Measurements from ENCODE around the gene SARS1. TPM values are rescaled to one million over a fixed set of nuclear protein-coding genes. Genes with fewer than 3 reads are reported as not detected.

The SARS1 gene
- total RNA-seq, 1 donor from 2014 or later, result 364 TPM

- Mint-ChIP-seq H3K4me3 (ENCODE audit: unreplicated experiment) (no peak overlapping the region), H3K27me3 (ENCODE audit: unreplicated experiment) (no peaks in the 10 kb centered on the region), H3K27ac (ENCODE audit: unreplicated experiment) (no peak overlapping the region), H3K9me3 (ENCODE audit: unreplicated experiment) (no peaks in the 10 kb centered on the region), H3K4me1 (ENCODE audit: unreplicated experiment) (peaks cover 24% of the 10 kb centered on the region), H3K36me3 (ENCODE audit: unreplicated experiment) (peaks cover 2% of the 10 kb centered on the region)
- no peak for DNase-seq (ENCODE audit: extremely low spot score, unreplicated experiment)
- no peak for TF ChIP-seq CTCF (IDR thresholded peaks at IDR 0.05)
Observed at GRCh38 chr1:109258481-109259466, 45.1 kb downstream of the SARS1 start.

DNA sequence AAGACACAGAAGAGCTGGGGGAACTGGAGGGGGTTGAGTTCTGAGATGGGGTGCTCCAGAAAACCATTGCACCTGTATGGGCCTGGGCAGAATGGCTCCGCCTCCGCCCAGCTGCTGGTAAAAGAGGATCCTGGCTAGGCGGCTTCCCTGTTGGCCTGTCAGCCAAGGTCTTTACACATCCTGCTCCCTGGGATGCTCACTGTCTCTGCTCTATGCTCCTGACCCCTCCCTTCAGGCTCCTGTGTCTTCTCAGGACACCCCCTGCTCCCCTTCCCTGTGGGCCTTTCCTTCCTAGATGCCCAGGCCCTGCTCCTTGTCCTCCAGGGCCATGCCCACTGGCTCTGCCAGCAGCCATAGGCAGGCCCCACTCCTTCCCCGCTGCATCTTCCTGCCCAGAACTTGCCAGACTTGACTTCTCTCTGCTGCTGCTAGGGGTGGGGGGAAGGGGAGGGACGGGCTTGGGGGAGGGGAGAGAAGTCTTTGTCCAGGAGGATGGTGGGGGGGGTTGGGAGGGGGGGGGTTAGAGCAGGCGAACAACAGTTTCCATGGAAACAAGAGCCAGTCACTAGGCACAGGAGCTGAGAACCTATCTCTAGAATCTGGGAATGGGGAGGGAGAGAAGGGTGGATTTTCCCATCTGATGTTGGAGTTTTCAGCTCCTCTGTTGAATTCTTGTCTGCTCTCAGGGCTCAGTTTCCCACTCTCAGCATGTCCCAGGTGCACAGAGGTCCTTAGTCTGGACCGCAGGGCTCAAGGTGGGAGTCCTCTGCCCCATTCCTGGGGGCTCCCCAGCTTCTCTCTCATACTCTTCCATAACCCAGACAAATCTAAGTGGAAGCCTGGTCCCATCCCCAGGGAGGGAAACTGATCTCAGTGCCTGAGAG, 46.2 kb downstream of the SARS1 start:
- H3K4me1 Mint-ChIP-seq (ENCODE audit: unreplicated experiment), result peaks cover 13% of the 10 kb centered on the region
- H3K9me3 Mint-ChIP-seq (ENCODE audit: unreplicated experiment), result no peaks in the 10 kb centered on the region
- H3K27me3 Mint-ChIP-seq (ENCODE audit: unreplicated experiment), result no peaks in the 10 kb centered on the region
- DNase-seq (ENCODE audit: extremely low spot score, unreplicated experiment), result no peak
- H3K27ac Mint-ChIP-seq (ENCODE audit: unreplicated experiment), result no peak overlapping the region
- no peak overlapping the region for H3K4me3 Mint-ChIP-seq (ENCODE audit: unreplicated experiment)
- no peak for TF ChIP-seq CTCF (IDR thresholded peaks at IDR 0.05)
- H3K36me3 Mint-ChIP-seq (ENCODE audit: unreplicated experiment), result peaks cover 2% of the 10 kb centered on the region

GRCh38 chr1:109261006-109261405, 47.3 kb downstream of the SARS1 start:
- Mint-ChIP-seq H3K4me3 (ENCODE audit: unreplicated experiment) (no peak overlapping the region), H3K36me3 (ENCODE audit: unreplicated experiment) (peaks cover 2% of the 10 kb centered on the region), H3K4me1 (ENCODE audit: unreplicated experiment) (peaks cover 8% of the 10 kb centered on the region), H3K27ac (ENCODE audit: unreplicated experiment) (no peak overlapping the region), H3K9me3 (ENCODE audit: unreplicated experiment) (no peaks in the 10 kb centered on the region), H3K27me3 (ENCODE audit: unreplicated experiment) (no peaks in the 10 kb centered on the region)
- no peak for DNase-seq (ENCODE audit: extremely low spot score, unreplicated experiment)
- no peak for TF ChIP-seq CTCF (IDR thresholded peaks at IDR 0.05)

- Mint-ChIP-seq H3K27me3 (ENCODE audit: unreplicated experiment) (no peaks in the 10 kb centered on the region), H3K27ac (ENCODE audit: unreplicated experiment) (no peak overlapping the region), H3K4me3 (ENCODE audit: unreplicated experiment) (no peak overlapping the region), H3K36me3 (ENCODE audit: unreplicated experiment) (peaks cover 2% of the 10 kb centered on the region), H3K4me1 (ENCODE audit: unreplicated experiment) (peaks cover 8% of the 10 kb centered on the region), H3K9me3 (ENCODE audit: unreplicated experiment) (no peaks in the 10 kb centered on the region)
- no peak for TF ChIP-seq CTCF (IDR thresholded peaks at IDR 0.05)
- no peak for DNase-seq (ENCODE audit: extremely low spot score, unreplicated experiment)
Observed at GRCh38 chr1:109261578-109261977, 47.9 kb downstream of the SARS1 start.

All from osteocyte (in vitro differentiated cells).